RWPE1 (cell line): Measurements from ENCODE around the gene EBI3.
"Not testable (repeated sequence)": the region's sequence is repeated elsewhere in the genome, so short reads cannot be mapped to it uniquely, and the experiment has no call there.

ENCODE experiments used
- CTCF ChIA-PET: fragments of 350-600 bp; sonication (Branson Sonifier 250); formaldehyde crosslinking; extraction: SDS; loops from one replicate; lab custom pipeline; 2021; lab: Yijun Ruan, JAX
- POLR2A ChIA-PET: fragments of 400-600 bp; formaldehyde crosslinking; extraction: SDS; loops from one replicate; lab custom pipeline; 2020; ENCODE audit warnings: antibody characterized with exemption; ENCODE audit not compliant: low non-redundant PET; lab: Yijun Ruan, JAX
- DNase-seq: peaks from one replicate; pipeline ENCODE4 v3.0.0; 2012; ENCODE audit warnings: low spot score
- H3K27ac ChIP-seq: fragments of 450-650 bp; 2 replicates; pipeline ENCODE4 v1.5.1; 2017
- CTCF ChIP-seq: fragments of 450-650 bp; conservative IDR thresholded peaks from 2 replicates; pipeline ENCODE4 v1.5.1; 2017; ENCODE audit warnings: low read depth, mild to moderate bottlenecking

Gene EBI3

GRCh38 chr19:4233282-4233853, 4.0 kb downstream of the EBI3 start:
- CTCF ChIA-PET, result interaction anchor here (0.5 to 1.5 kb wide), 10 partner anchors 8 to 1091 kb away, joined by 3 to 7 read pairs (median 4); no protein-coding TSS in a partner anchor

GRCh38 chr19:4234142-4234861, 5.0 kb downstream of the EBI3 start:
- POLR2A ChIA-PET, result no interaction called here
- CTCF ChIA-PET, result interaction anchor here (0.6 to 1.5 kb wide), 3 partner anchors 27 to 201 kb away, joined by 3 to 7 read pairs (median 3); no protein-coding TSS in a partner anchor
- DNase-seq, result no peak
- no peak for TF ChIP-seq CTCF
- H3K27ac ChIP-seq, result no peak overlapping the region

More at GRCh38 chr19:4233282-4233853, 4.0 kb downstream of the EBI3 start:
- no peak overlapping the region for H3K27ac ChIP-seq
- POLR2A ChIA-PET, result interaction anchor here (0.6 to 1.1 kb wide), 3 partner anchors 19 to 109 kb away, joined by 3 to 4 read pairs (median 3); no protein-coding TSS in a partner anchor
- no peak for DNase-seq
- peak; percentile 79 for TF ChIP-seq CTCF

GRCh38 chr19:4234862-4235201, 5.5 kb downstream of the EBI3 start:
- no peak for DNase-seq
- no peak overlapping the region for H3K27ac ChIP-seq
- TF ChIP-seq CTCF, result no peak
- CTCF ChIA-PET, result interaction anchor here (1.5 kb wide), 1 partner anchor 28 kb away, joined by 3 read pairs; no protein-coding TSS in a partner anchor
- POLR2A ChIA-PET, result no interaction called here

GRCh38 chr19:4237510-4237909, 8.2 kb downstream of the EBI3 start:
- CTCF ChIA-PET, DNase-seq, POLR2A ChIA-PET, H3K27ac ChIP-seq: not testable (repeated sequence)

- TF ChIP-seq CTCF, result no peak
- H3K27ac ChIP-seq, result no peak overlapping the region
- ChIA-PET POLR2A (no interaction called here), CTCF (no interaction called here)
- DNase-seq, result no peak
Observed at GRCh38 chr19:4238831-4239230, 9.5 kb downstream of the EBI3 start.

- ChIA-PET POLR2A (no interaction called here), CTCF (interaction anchor here (1.2 kb wide), 1 partner anchor 9 kb away, joined by 4 read pairs; no protein-coding TSS in a partner anchor)
- TF ChIP-seq CTCF, result no peak
- DNase-seq, result no peak
- no peak overlapping the region for H3K27ac ChIP-seq
Observed at GRCh38 chr19:4241824-4242430, 12.6 kb downstream of the EBI3 start.

GRCh38 chr19:4245938-4246337, 16.6 kb downstream of the EBI3 start:
- H3K27ac ChIP-seq, result peak overlapping the region; percentile 93
- POLR2A ChIA-PET, DNase-seq: not testable (repeated sequence)
- CTCF ChIA-PET, result interaction anchor here (0.6 to 0.7 kb wide), 2 partner anchors 33 to 150 kb away, joined by 3 to 5 read pairs; partner anchors contain the start of gene SHD
